GM12872 (cell line): ENCODE measurements around the gene MN1.
A peak's percentile ranks its signal among the peaks of the same experiment; 100 is the strongest.

Experiments used
- CTCF ChIP-seq: IDR thresholded peaks from 3 replicates; pipeline ENCODE4 v1.5.1; 2011; ENCODE audit warnings: low read depth, mild to moderate bottlenecking, low read length, moderate library complexity; ENCODE audit not compliant: insufficient read depth

The MN1 gene

GRCh38 chr22:27835446-27835845 is 33.9 kb upstream of the MN1 start:
- TF ChIP-seq CTCF = no peak

GRCh38 chr22:27834364-27835185 is 33.0 kb upstream of the MN1 start:
- no peak for TF ChIP-seq CTCF

- TF ChIP-seq CTCF = no peak
These were observed 32.2 kb upstream of the MN1 start for GRCh38 chr22:27833803-27834202.

GRCh38 chr22:27832606-27833005 is 31.1 kb upstream of the MN1 start:
- no peak for TF ChIP-seq CTCF

DNA sequence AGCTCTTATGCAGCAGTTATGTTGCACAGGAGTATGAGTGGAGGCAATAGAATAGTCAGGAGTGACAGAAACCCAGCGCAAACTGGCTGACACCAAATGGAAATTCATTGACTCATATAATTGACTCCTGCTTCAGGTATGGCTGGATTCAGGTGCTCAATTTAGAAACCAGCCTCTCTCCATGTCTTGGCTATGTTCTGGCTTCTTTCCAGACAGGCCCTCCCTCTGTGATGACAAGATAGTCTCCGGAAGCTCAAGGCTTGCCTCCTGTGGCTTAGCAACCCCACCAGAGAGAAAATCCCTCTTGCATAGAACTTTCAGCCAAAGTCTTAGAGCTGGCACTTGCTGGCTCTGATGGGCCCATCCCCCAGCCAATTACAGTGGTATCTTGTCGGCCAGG is 28.1 kb upstream of the MN1 start:
- no peak for TF ChIP-seq CTCF

GRCh38 chr22:27827604-27828587 is 26.3 kb upstream of the MN1 start:
- no peak for TF ChIP-seq CTCF

- TF ChIP-seq CTCF = peak; percentile 63
These were observed 23.6 kb upstream of the MN1 start for GRCh38 chr22:27825174-27825573.
